ENCODE results near the gene CXCL14. TPM values are rescaled to one million over a fixed set of nuclear protein-coding genes. Genes with fewer than 3 reads are reported as not detected.

The CXCL14 gene
- total RNA-seq, 1 donor from 2014 or later: 0.38 TPM

DNA sequence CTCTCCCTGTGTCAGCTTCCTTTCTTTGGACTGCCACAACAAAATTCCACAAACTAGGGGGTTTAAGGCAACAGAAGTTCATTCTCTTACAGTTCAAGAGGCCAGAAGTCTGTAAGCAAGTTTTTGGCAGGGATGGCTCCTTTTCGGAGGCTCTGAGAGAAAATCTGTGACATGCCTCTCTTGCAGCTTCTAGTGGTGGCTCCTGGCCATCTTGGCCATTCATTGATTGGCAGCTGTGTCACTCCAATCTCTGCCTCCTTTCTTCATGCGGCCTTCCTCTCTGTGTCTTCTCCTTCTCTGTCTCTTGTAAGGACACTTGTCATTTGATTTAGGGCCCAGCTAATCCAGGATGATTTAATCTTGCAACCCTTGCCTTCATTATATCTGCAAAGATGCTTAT is 41.0 kb downstream of the CXCL14 start:
- no peaks in the 10 kb centered on the region for H3K9me3 ChIP-seq
- intact Hi-C loops (cut with DNase I): no loop called here
- H3K4me1 ChIP-seq: peaks cover 10% of the 10 kb centered on the region
- H3K27ac ChIP-seq: no peak overlapping the region
- ATAC-seq (no peak), DNase-seq (no peak)
- H3K36me3 ChIP-seq: no peaks in the 10 kb centered on the region
- TF ChIP-seq, protein P1, sequence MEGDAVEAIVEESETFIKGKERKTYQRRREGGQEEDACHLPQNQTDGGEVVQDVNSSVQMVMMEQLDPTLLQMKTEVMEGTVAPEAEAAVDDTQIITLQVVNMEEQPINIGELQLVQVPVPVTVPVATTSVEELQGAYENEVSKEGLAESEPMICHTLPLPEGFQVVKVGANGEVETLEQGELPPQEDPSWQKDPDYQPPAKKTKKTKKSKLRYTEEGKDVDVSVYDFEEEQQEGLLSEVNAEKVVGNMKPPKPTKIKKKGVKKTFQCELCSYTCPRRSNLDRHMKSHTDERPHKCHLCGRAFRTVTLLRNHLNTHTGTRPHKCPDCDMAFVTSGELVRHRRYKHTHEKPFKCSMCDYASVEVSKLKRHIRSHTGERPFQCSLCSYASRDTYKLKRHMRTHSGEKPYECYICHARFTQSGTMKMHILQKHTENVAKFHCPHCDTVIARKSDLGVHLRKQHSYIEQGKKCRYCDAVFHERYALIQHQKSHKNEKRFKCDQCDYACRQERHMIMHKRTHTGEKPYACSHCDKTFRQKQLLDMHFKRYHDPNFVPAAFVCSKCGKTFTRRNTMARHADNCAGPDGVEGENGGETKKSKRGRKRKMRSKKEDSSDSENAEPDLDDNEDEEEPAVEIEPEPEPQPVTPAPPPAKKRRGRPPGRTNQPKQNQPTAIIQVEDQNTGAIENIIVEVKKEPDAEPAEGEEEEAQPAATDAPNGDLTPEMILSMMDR (IDR thresholded peaks at IDR 0.05): no peak
- H3K4me3 ChIP-seq: no peak overlapping the region
- H3K27me3 ChIP-seq: peaks cover 96% of the 10 kb centered on the region

DNA sequence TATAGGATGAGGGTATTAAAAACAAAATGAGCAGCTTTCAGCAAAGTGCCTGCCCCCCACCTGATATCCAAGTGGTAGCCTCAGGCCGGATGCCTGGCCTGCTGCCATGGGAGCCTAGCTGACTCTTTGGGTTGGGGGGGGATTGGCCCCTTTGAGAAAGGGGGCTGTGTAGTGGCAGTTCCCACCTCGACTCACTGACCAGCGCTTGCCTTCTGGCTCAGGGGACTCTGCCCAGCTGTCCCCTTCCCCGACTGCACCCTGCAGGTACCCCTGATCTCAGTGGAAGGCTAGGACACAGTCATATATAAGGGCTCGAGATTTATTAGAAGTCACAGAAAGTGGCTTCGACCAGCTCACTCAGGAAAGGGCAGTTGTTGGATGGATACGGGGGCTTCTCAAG is 41.5 kb downstream of the CXCL14 start:
- H3K36me3 ChIP-seq: no peaks in the 10 kb centered on the region
- ATAC-seq (no peak), DNase-seq (no peak)
- intact Hi-C loops (cut with DNase I): no loop called here
- H3K27me3 ChIP-seq: peaks cover 97% of the 10 kb centered on the region
- H3K4me3 ChIP-seq: no peak overlapping the region
- peaks cover 10% of the 10 kb centered on the region for H3K4me1 ChIP-seq
- no peak overlapping the region for H3K27ac ChIP-seq
- no peaks in the 10 kb centered on the region for H3K9me3 ChIP-seq
- TF ChIP-seq, protein P1 (IDR thresholded peaks at IDR 0.05): no peak

DNA sequence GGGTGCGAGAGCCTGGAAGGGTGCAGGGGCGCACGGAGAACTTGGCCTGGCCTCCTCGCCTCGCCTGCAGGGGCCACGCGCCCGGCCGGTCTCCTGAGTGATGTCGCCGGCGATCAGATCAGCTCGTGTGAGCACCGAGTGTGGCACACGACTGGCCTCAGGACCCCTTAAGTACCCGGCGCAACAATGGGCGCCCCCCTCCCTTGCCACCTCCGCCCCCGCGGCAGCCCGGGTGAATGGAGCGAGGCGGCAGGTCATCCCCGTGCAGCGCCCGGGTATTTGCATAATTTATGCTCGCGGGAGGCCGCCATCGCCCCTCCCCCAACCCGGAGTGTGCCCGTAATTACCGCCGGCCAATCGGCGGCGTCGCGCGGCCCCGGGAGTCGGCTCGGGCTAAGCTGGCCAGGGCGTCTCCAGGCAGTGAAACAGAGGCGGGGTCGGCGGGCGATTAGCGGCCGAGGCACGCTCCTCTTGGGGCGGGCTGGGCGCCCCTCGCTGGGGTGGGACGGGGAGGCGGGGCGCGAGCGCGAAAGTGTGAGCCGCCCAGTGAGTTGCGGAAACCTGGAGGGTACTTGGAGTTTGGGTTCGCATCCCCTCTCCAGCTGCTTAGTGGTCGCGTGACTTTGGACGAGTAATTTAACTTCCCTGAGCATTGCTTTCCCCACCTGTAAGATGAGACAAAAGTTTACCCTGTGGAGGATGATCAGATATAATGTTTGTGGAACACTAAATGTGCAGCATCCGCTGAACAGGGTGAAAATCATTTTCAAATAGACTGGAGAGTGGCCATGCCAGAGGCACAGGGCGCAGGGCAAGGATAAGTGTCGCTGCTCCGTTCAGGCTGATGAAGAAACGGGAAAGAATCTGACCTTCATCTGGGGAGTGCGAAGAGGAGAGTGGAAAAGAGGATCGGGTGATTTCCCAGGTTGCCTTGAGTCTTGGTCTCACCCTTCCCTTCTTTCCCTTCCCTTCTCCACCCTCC is 42.7 kb downstream of the CXCL14 start, which contains the start of gene NEUROG1:
Gene NEUROG1, minus strand, starts transcription at position 145 of the 982 bp plus-strand sequence. CDS start 274 bp downstream, outside the sequence.
- Histone ChIP-seq H3K27ac (no peak within 1 kb of the TSS), H3K4me3 (no peak within 1 kb of the TSS), H3K9me3 (no peaks in the 10 kb centered on the region), H3K27me3 (peaks cover 96% of the 10 kb centered on the region), H3K4me1 (peaks cover 10% of the 10 kb centered on the region), H3K36me3 (no peaks in the 10 kb centered on the region)
- DNase-seq (no peak), ATAC-seq (peak; percentile 13)
- TF ChIP-seq, protein P1 (IDR thresholded peaks at IDR 0.05): no peak
- intact Hi-C loops (cut with DNase I): no loop called here

DNA sequence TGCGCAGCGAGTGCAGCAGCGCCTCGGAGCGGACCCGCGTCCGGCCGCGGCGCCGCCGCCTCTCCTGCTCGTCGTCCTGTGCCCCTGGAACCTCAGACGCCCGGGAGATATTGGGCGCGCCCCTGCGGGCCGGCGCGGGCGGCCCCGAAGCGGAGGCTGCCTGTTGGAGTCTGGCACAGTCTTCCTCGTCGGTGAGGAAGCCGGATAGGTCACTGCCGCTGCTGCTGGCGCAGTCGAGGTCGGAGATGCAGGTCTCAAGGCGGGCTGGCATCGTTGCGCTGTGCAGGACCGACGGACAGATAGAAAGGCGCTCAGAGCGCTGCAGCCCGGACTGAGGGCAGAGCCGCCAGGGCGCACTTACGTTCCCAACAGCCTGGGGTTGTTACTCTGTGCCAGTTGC is 43.4 kb downstream of the CXCL14 start:
- TF ChIP-seq, protein P1 (IDR thresholded peaks at IDR 0.05): no peak
- no peak for ATAC-seq
- Histone ChIP-seq H3K27me3 (peaks cover 97% of the 10 kb centered on the region), H3K36me3 (no peaks in the 10 kb centered on the region), H3K9me3 (no peaks in the 10 kb centered on the region), H3K4me3 (no peak overlapping the region), H3K4me1 (peaks cover 10% of the 10 kb centered on the region), H3K27ac (no peak overlapping the region)
- DNase-seq: no peak
- intact Hi-C loops (cut with DNase I): no loop called here

DNA sequence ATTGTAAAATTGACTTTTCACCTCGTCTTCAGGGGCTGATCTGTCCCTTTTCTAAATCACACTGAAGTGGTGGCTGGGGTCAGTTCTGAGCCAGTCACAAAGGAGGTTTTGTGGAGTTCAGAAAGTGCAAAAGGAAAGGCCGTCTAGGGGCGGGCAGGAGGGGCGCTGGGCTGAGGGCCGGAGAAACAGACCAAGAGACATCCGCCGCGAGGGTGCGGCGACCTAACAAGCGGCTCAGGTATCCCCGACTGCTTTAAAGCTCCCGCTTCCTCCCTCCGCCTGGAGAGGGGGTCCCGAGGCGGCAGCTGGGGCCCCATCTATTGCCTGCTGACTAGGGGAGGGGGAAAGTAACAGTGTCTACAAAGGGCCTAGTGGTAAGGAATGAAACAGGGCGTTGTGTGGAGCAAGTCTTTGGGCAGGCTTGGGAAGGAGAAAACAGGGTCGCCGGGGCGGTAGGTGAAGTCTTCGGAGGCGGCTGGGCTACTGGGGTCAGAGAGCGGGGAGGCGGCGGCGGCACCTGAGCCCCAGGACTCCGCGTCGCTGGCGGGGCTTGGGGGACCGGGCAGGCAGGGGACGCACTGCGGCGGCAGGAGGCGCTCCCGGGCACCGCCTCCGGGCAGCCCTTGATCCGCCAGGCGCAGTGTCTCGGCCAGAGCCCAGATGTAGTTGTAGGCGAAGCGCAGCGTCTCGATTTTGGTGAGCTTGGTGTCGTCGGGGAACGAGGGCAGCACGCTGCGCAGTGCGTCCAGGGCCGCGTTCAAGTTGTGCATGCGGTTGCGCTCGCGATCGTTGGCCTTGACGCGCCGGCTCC is 44.0 kb downstream of the CXCL14 start:
- ATAC-seq: peak; percentile 33
- Histone ChIP-seq H3K27me3 (peaks cover 96% of the 10 kb centered on the region), H3K4me1 (peaks cover 10% of the 10 kb centered on the region), H3K36me3 (no peaks in the 10 kb centered on the region), H3K4me3 (no peak overlapping the region), H3K9me3 (no peaks in the 10 kb centered on the region), H3K27ac (no peak overlapping the region)
- intact Hi-C loops (cut with DNase I): no loop called here
- TF ChIP-seq, protein P1 (IDR thresholded peaks at IDR 0.05): no peak
- DNase-seq: no peak
